SK-N-SH (cell line): ENCODE results near the gene GHRHR. TPM values are rescaled to one million over a fixed set of nuclear protein-coding genes. Genes with fewer than 3 reads are reported as not detected.

ENCODE experiments used
- CTCF ChIA-PET: fragments of 300-600, 350-600 bp; formaldehyde crosslinking; extraction: SDS; loops from one replicate; lab custom pipeline; 2021; lab: Yijun Ruan, JAX
- POLR2A ChIA-PET: fragments of 350-600 bp; sonication (Branson Sonifier 250); formaldehyde crosslinking; extraction: SDS; loops from one replicate; lab custom pipeline; 2020; ENCODE audit warnings: antibody characterized with exemption, inconsistent platforms; lab: Yijun Ruan, JAX
- DNase-seq: peaks from one replicate; pipeline ENCODE4 v3.0.0; 2012
- H2AFZ ChIP-seq: fragments of 200-600 bp; sonication (generic); 2 replicates; pipeline ENCODE4 v1.8.1; 2016; ENCODE audit warnings: antibody characterized with exemption, mild to moderate bottlenecking, low read depth
- H3F3A ChIP-seq: fragments of 200-600 bp; sonication (generic); replicated peaks from 2 replicates; pipeline ENCODE3; 2016; ENCODE audit warnings: antibody characterized with exemption, mild to moderate bottlenecking; ENCODE audit not compliant: insufficient read depth
- H3K27ac ChIP-seq, 2 experiments: fragments of 200-500 bp in 1 of 2; fragments of 200-600 bp in 1 of 2; sonication (Bioruptor generic) in 1 of 2; sonication (generic), shearing (Covaris generic) in 1 of 2; 2 replicates each; pipeline versions ENCODE4 v1.5.1 to v1.6.1; 2014 to 2016; ENCODE audit warnings: low read depth in 2 of 2, inconsistent platforms in 1 of 2, low read length in 1 of 2, mild to moderate bottlenecking in 1 of 2, mixed read lengths in 1 of 2
- H3K27me3 ChIP-seq: fragments of 200-600 bp; sonication (generic), shearing (Covaris generic); 2 replicates; pipeline ENCODE4 v1.6.1; 2016; ENCODE audit warnings: mixed run types; ENCODE audit not compliant: insufficient read depth
- H3K36me3 ChIP-seq, 2 experiments: fragments of 200-500 bp in 1 of 2; fragments of 200-600 bp in 1 of 2; sonication (Bioruptor generic) in 1 of 2; sonication (generic) in 1 of 2; replicated peaks in 1 of 2; 2 replicates each; pipeline versions ENCODE3 to v1.5.1; 2014 to 2016; ENCODE audit warnings: low read length in 1 of 2, mild to moderate bottlenecking in 1 of 2; ENCODE audit not compliant: insufficient read depth in 2 of 2, control insufficient read depth in 1 of 2
- H3K4me1 ChIP-seq, 2 experiments: fragments of 200-500 bp in 1 of 2; fragments of 200-600 bp in 1 of 2; sonication (Bioruptor generic) in 1 of 2; sonication (generic), shearing (Covaris generic) in 1 of 2; 2 replicates each; pipeline versions ENCODE4 v1.5.1 to v1.6.1; 2014 to 2016; ENCODE audit warnings: low read depth in 1 of 2, low read length in 1 of 2, mixed run types in 1 of 2; ENCODE audit not compliant: insufficient read depth in 2 of 2, control insufficient read depth in 1 of 2
- H3K4me2 ChIP-seq: fragments of 200-600 bp; sonication (generic), shearing (Covaris generic); 2 replicates; pipeline ENCODE4 v1.6.1; 2017; ENCODE audit warnings: mixed run types
- H3K4me3 ChIP-seq, 2 experiments: fragments of 200-500 bp in 1 of 2; fragments of 200-600 bp in 1 of 2; sonication (Bioruptor generic) in 1 of 2; sonication (generic), shearing (Covaris generic) in 1 of 2; 2 replicates each; pipeline versions ENCODE4 v1.5.1 to v1.8.1; 2014 to 2016; ENCODE audit warnings: low read depth in 2 of 2, inconsistent platforms in 1 of 2, low read length in 1 of 2, mild to moderate bottlenecking in 1 of 2, mixed read lengths in 1 of 2, moderate library complexity in 1 of 2
- H3K79me2 ChIP-seq: fragments of 200-600 bp; sonication (generic); 2 replicates; pipeline ENCODE4 v1.8.1; 2017; ENCODE audit warnings: mild to moderate bottlenecking; ENCODE audit not compliant: insufficient read depth
- H3K9ac ChIP-seq: fragments of 200-600 bp; sonication (generic); 2 replicates; pipeline ENCODE4 v1.6.1; 2017; ENCODE audit warnings: mixed run types
- H3K9me2 ChIP-seq: fragments of 200-600 bp; sonication (generic); 2 replicates; pipeline ENCODE4 v1.6.1; 2017; ENCODE audit warnings: mixed run types
- H3K9me3 ChIP-seq: fragments of 200-600 bp; sonication (generic); 2 replicates; pipeline ENCODE4 v1.6.1; 2017; ENCODE audit warnings: mixed run types, mild to moderate bottlenecking, moderate library complexity
- H4K20me1 ChIP-seq: fragments of 200-600 bp; sonication (generic); 2 replicates; pipeline ENCODE4 v1.6.1; 2017; ENCODE audit warnings: mild to moderate bottlenecking, mixed run types; ENCODE audit not compliant: insufficient read depth
- CHD2 ChIP-seq: fragments of 150-350 bp; IDR thresholded peaks from 2 replicates; pipeline ENCODE4 v1.6.1; 2018; ENCODE audit warnings: low read length; ENCODE audit not compliant: partially characterized antibody
- CTCF ChIP-seq: fragments of 200-600 bp; sonication (generic); IDR thresholded peaks from 2 replicates; pipeline ENCODE4 v1.6.1; 2017; ENCODE audit warnings: antibody characterized with exemption, mild to moderate bottlenecking, moderate library complexity
- ELF1 ChIP-seq: IDR thresholded peaks from 2 replicates; pipeline ENCODE4 v1.4.0; 2012
- EP300 ChIP-seq, 2 experiments: IDR thresholded peaks; 2 replicates each; pipeline versions ENCODE4 v1.4.0 to v1.6.1; 2012; ENCODE audit warnings: borderline replicate concordance in 1 of 2, low read depth in 1 of 2, low read length in 1 of 2
- EZH2phosphoT487 ChIP-seq: fragments of 200-600 bp; sonication (generic); IDR thresholded peaks from 2 replicates; pipeline ENCODE4 v1.6.1; 2017; ENCODE audit warnings: low read depth, mixed run types, mild to moderate bottlenecking, antibody characterized with exemption, moderate library complexity, borderline replicate concordance
- FOSL2 ChIP-seq: IDR thresholded peaks from 2 replicates; pipeline ENCODE4 v1.4.0; 2012; ENCODE audit warnings: low read depth, mild to moderate bottlenecking, moderate library complexity, borderline replicate concordance
- FOXM1 ChIP-seq: IDR thresholded peaks from 2 replicates; pipeline ENCODE4 v1.4.0; 2012; ENCODE audit warnings: low read depth, mild to moderate bottlenecking
- GABPA ChIP-seq: IDR thresholded peaks from 2 replicates; pipeline ENCODE4 v1.4.0; 2012; ENCODE audit warnings: low read depth, mild to moderate bottlenecking
- GATA2 ChIP-seq: sonication (generic); formaldehyde crosslinking; IDR thresholded peaks from 2 replicates; pipeline ENCODE4 v1.5.0; 2020; ENCODE audit warnings: mild to moderate bottlenecking, missing genetic modification reagents
- IRF3 ChIP-seq: fragments of 150-350 bp; IDR thresholded peaks from 2 replicates; pipeline ENCODE4 v1.6.1; 2016; ENCODE audit warnings: mild to moderate bottlenecking, low read depth, low read length
- JUND ChIP-seq: IDR thresholded peaks from 2 replicates; pipeline ENCODE4 v1.4.0; 2012
- MAX ChIP-seq: IDR thresholded peaks from 2 replicates; pipeline ENCODE4 v1.4.0; 2012; ENCODE audit warnings: low read depth
- NFIC ChIP-seq: IDR thresholded peaks from 2 replicates; pipeline ENCODE4 v1.4.0; 2012; ENCODE audit warnings: borderline replicate concordance
- PBX3 ChIP-seq: IDR thresholded peaks from 2 replicates; pipeline ENCODE4; 2012
- REST ChIP-seq: IDR thresholded peaks from 2 replicates; pipeline ENCODE4 v1.6.1; 2012; ENCODE audit warnings: mild to moderate bottlenecking, low read depth, low read length, moderate library complexity
- SIN3A ChIP-seq: IDR thresholded peaks from 2 replicates; pipeline ENCODE4 v1.6.1; 2012; ENCODE audit warnings: low read depth, mild to moderate bottlenecking, low read length, moderate library complexity, borderline replicate concordance
- TAF1 ChIP-seq: IDR thresholded peaks from 2 replicates; pipeline ENCODE4 v1.6.1; 2012; ENCODE audit warnings: low read depth, mild to moderate bottlenecking, low read length, moderate library complexity, borderline replicate concordance
- TCF12 ChIP-seq: IDR thresholded peaks from 2 replicates; pipeline ENCODE4 v1.4.0; 2012
- USF1 ChIP-seq: IDR thresholded peaks from 2 replicates; pipeline ENCODE4 v1.4.0; 2012; ENCODE audit warnings: low read depth, borderline replicate concordance
- USF2 ChIP-seq: fragments of 150-350 bp; IDR thresholded peaks from 2 replicates; pipeline ENCODE4 v1.6.1; 2017; ENCODE audit warnings: antibody characterized with exemption, low read length, low read depth, borderline replicate concordance
- WGBS: methylation state at CpG from one replicate; pipeline ENCODE4 v1.1.6; 2017; ENCODE audit warnings: low lambda C conversion rate; 5-methylcytosine and 5-hydroxymethylcytosine counted together
- polyA plus RNA-seq, 3 experiments: library from polyadenylated mRNA; depleted of rRNA; stranded (reverse); fragments of >200 nt; gene quantifications; 2 replicates each; pipeline ENCODE4 v1.2.3, GENCODE V29; 2012

The GHRHR gene
- polyA plus RNA-seq, 1 of the 3 experiments (the other 2 are of a cell fraction) = not detected

- no peaks in the 10 kb centered on the region for H3K79me2 ChIP-seq
- ChIA-PET POLR2A (no interaction called here), CTCF (interaction anchor here (1.3 to 9.6 kb wide), 8 partner anchors 19 to 778 kb away, joined by 4 to 103 read pairs (median 40); partner anchors contain the start of genes AQP1 and GHRHR)
- no peaks in the 10 kb centered on the region for H3K9me2 ChIP-seq
- H4K20me1 ChIP-seq = no peaks in the 10 kb centered on the region
- H3K4me1 ChIP-seq = peaks cover 0 to 17% of the 10 kb centered on the region in 2 experiments; a peak in 1 of 4 replicates
- no peak overlapping the region for H3K4me2 ChIP-seq
- DNase-seq = no peak
- H3K27ac ChIP-seq = no peak overlapping the region
- H3K36me3 ChIP-seq = no peaks in the 10 kb centered on the region
- WGBS = 68% methylated on average over 3 of the region's 3 CpGs
- H3K4me3 ChIP-seq = no peak overlapping the region
- no peak overlapping the region for H3K9ac ChIP-seq
- no peak overlapping the region for H2AFZ ChIP-seq
- no peak for TF ChIP-seq PBX3
- no peak for TF ChIP-seq GABPA
- no peak for TF ChIP-seq MAX
- TF ChIP-seq CTCF = no peak
- no peak for TF ChIP-seq EZH2phosphoT487
- no peak for TF ChIP-seq NFIC
- TF ChIP-seq JUND = no peak
- no peak for TF ChIP-seq TCF12
- no peak for TF ChIP-seq FOSL2
- no peak for TF ChIP-seq EP300 (IDR thresholded peaks at IDR 0.05; ENCODE audit: borderline replicate concordance in 1 of 2, low read depth in 1 of 2, low read length in 1 of 2)
- TF ChIP-seq GATA2 (CRISPR knock-in tag) = no peak
- TF ChIP-seq USF1 = no peak
- no peak for TF ChIP-seq CHD2
- TF ChIP-seq IRF3 = no peak
- TF ChIP-seq USF2 = no peak
- TF ChIP-seq REST = no peak
- TF ChIP-seq FOXM1 = no peak
- no peak for TF ChIP-seq ELF1
- no peak for TF ChIP-seq SIN3A
- no peak for TF ChIP-seq TAF1
- no peaks in the 10 kb centered on the region; the same call in 1 of the 2 replicates for H3K27me3 ChIP-seq
- H3K9me3 ChIP-seq = no peaks in the 10 kb centered on the region
- no peaks in the 10 kb centered on the region for H3F3A ChIP-seq
Measured at GRCh38 chr7:30937416-30937815, 26.3 kb upstream of the GHRHR start.
